Parathyroid adenoma (tissue), 2 donors: Measurements from ENCODE around the gene ZNF772.

ENCODE experiments used
- H2AFZ ChIP-seq: fragments of 300-600 bp; sonication (generic); one replicate; pipeline ENCODE4 v1.7.0; 2017; ENCODE audit warnings: antibody characterized with exemption, mild to moderate bottlenecking
- H3K27ac ChIP-seq: fragments of 300-600 bp; sonication (generic); one replicate; pipeline ENCODE4 v1.7.0; 2017
- H3K27me3 ChIP-seq: fragments of 300-600 bp; sonication (generic); one replicate; pipeline ENCODE4 v1.7.0; 2017; ENCODE audit warnings: low read length; ENCODE audit not compliant: control insufficient read depth, insufficient read depth
- H3K36me3 ChIP-seq: fragments of 300-600 bp; sonication (generic); one replicate; pipeline ENCODE4 v1.7.0; 2017; ENCODE audit warnings: low read length; ENCODE audit not compliant: control insufficient read depth, insufficient read depth
- H3K4me1 ChIP-seq: fragments of 300-600 bp; sonication (generic); one replicate; pipeline ENCODE4 v1.7.0; 2017; ENCODE audit warnings: control low read depth
- H3K4me2 ChIP-seq: fragments of 300-600 bp; sonication (generic); one replicate; pipeline ENCODE4 v1.7.0; 2017; ENCODE audit warnings: low read length
- H3K4me3 ChIP-seq: fragments of 300-600 bp; sonication (generic); one replicate; pipeline ENCODE4 v1.7.0; 2017; ENCODE audit warnings: low read depth, low read length
- H3K79me2 ChIP-seq: fragments of 300-600 bp; sonication (generic); one replicate; pipeline ENCODE4 v1.7.0; 2017; ENCODE audit warnings: control low read depth
- H3K9ac ChIP-seq: fragments of 300-600 bp; sonication (generic); one replicate; pipeline ENCODE4 v1.7.0; 2017; ENCODE audit warnings: mild to moderate bottlenecking
- H3K9me3 ChIP-seq: fragments of 300-600 bp; sonication (generic); one replicate; pipeline ENCODE4 v1.7.0; 2017; ENCODE audit warnings: low read length; ENCODE audit not compliant: control insufficient read depth
- TF ChIP-seq, protein P1 (sequence below): fragments of 300-600 bp; sonication (generic); IDR thresholded peaks from one replicate; pipeline ENCODE4 v1.7.0; 2017; ENCODE audit warnings: antibody characterized with exemption, mild to moderate bottlenecking
- donor health status: primary hyperparathyroidism.

Gene ZNF772

DNA sequence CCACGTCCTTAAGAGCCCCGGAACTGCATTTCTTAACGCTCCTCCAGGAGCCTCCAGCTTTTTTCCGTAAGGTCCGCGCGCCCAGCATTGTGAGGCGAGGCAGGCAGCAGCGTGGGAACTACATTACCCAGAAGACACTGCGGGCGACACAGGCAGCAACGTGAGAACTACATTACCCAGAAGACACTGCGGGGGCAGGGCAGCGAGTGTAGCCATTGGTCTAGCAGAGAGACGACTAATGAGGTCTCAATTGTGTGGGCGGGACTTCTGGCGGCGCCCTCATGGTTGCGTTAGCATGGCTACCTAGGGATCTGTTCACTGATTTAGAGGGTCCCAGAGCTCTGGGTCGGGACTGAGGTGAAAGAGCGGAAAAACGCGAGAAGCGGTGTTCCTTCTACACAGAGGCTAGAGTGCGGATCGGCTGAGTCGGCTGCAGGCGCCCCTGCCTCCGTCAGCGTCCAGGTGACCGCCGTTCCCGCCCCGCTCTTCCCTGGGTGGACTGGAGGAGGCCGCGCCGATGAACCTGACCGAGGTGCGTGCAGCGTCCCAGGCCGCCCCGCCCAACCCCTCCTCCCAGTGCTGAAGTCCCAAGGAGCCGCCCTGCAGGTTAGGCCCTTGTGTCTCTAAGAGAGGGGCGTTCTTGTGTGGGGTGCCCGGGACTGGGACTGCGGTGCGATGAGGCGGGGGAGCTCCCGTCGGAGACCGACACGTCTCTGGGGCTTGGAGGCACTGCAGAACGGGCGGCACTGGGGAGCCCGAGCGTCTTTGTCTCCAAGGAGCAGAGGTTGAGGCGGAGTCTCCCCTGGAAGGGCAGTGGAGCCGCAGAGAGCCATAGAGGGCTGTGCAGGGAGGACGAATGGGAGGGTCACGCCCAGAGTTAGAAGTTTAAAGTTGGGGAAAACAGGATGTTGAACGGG lies 42.0 kb downstream of the ZNF772 start, which contains the start of gene ZNF749:
TSS of gene ZNF749 (plus strand) at position 264 of the 917 bp plus-strand sequence. CDS start at position 518, 254 bp downstream.
- Histone ChIP-seq H3K27me3 (no peaks in the 10 kb centered on the region), H3K9me3 (no peaks in the 10 kb centered on the region), H3K79me2 (peaks cover 32% of the 10 kb centered on the region), H3K36me3 (no peaks in the 10 kb centered on the region), H3K4me2 (peak within 1 kb of the TSS; percentile 86), H3K9ac (peak within 1 kb of the TSS; percentile 30), H3K4me3 (peak within 1 kb of the TSS; percentile 68), H2AFZ (peak within 1 kb of the TSS; percentile 88), H3K4me1 (peaks cover 4% of the 10 kb centered on the region), H3K27ac (peak within 1 kb of the TSS; percentile 55)
- TF ChIP-seq, protein P1, sequence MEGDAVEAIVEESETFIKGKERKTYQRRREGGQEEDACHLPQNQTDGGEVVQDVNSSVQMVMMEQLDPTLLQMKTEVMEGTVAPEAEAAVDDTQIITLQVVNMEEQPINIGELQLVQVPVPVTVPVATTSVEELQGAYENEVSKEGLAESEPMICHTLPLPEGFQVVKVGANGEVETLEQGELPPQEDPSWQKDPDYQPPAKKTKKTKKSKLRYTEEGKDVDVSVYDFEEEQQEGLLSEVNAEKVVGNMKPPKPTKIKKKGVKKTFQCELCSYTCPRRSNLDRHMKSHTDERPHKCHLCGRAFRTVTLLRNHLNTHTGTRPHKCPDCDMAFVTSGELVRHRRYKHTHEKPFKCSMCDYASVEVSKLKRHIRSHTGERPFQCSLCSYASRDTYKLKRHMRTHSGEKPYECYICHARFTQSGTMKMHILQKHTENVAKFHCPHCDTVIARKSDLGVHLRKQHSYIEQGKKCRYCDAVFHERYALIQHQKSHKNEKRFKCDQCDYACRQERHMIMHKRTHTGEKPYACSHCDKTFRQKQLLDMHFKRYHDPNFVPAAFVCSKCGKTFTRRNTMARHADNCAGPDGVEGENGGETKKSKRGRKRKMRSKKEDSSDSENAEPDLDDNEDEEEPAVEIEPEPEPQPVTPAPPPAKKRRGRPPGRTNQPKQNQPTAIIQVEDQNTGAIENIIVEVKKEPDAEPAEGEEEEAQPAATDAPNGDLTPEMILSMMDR, result no peak

DNA sequence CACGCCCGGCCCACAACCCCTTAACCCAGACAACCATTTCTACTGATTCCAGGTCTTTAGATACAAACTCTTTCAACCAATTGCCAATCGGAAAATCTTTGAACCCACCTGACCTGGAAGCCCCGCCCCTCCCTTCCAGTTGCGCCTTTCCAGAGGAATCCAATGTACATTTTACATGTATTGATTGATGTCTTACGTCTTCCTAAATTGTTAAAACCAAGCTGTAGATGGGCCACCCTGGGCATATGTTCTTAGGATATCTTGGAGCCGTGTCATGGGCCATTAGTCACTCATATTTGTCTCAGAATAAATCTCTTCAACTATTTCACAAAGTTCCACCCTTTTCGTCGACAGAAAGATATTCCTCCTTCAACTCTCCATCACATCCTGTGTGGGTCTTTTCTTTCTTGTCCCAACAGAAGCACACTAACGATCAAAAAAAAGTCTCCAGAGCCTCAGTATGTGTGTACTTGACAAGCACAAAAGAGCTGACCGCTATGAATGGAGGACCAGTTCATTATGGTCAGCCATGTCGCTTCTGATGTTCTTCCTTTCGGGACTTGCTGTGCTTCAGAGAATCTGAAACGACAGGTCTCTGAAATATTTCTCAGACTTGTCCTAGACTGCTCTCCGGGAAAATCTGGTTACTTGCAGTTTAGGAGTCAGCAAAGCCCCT lies 42.8 kb downstream of the ZNF772 start:
- Histone ChIP-seq H3K9me3 (no peaks in the 10 kb centered on the region), H3K9ac (no peak overlapping the region), H3K79me2 (peaks cover 24% of the 10 kb centered on the region), H3K36me3 (no peaks in the 10 kb centered on the region), H3K4me1 (peaks cover 4% of the 10 kb centered on the region), H3K4me2 (peak overlapping the region; percentile 86), H3K4me3 (peak overlapping the region; percentile 68), H3K27me3 (no peaks in the 10 kb centered on the region), H2AFZ (peak overlapping the region; percentile 88), H3K27ac (peak overlapping the region; percentile 55)
- TF ChIP-seq, protein P1, result no peak

DNA sequence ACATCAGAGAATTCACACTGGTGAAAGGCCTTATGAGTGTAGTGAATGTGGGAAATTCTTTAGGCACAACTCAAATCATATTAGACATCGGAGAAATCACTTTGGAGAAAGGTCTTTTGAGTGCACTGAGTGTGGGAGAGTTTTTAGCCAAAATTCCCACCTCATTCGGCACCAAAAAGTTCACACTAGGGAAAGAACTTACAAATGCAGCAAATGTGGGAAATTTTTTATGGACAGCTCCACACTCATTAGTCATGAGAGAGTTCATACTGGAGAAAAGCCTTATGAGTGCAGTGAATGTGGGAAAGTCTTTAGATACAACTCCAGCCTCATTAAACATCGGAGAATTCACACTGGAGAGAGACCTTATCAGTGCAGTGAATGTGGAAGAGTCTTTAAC lies 56.3 kb downstream of the ZNF772 start:
- no peaks in the 10 kb centered on the region for H3K4me1 ChIP-seq
- H3K4me2 ChIP-seq, result no peak overlapping the region
- no peak overlapping the region for H3K27ac ChIP-seq
- H3K9me3 ChIP-seq, result no peaks in the 10 kb centered on the region
- H3K9ac ChIP-seq, result no peak overlapping the region
- no peak overlapping the region for H3K4me3 ChIP-seq
- no peak overlapping the region for H2AFZ ChIP-seq
- no peaks in the 10 kb centered on the region for H3K36me3 ChIP-seq
- TF ChIP-seq, protein P1, result no peak
- peaks cover 11% of the 10 kb centered on the region for H3K79me2 ChIP-seq
- H3K27me3 ChIP-seq, result no peaks in the 10 kb centered on the region

DNA sequence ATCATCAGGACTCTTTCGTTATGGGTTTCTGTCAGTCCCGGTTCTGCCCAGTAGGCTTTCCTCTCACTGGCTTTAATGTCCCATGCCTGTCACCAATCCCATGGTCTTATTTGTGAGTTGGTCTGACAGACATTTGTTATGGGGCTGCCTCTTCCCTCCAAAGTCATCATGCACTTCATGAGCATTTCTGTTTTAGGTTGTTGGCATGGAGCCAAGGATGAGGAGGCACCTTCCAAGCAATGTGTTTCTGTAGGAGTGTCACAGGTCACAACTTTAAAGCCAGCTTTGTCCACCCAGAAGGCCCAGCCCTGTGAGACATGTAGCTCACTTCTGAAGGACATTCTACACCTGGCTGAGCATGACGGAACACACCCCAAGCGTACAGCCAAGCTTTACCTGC lies 57.9 kb downstream of the ZNF772 start:
- Histone ChIP-seq H3K36me3 (no peaks in the 10 kb centered on the region), H3K27ac (no peak overlapping the region), H3K4me3 (no peak overlapping the region), H3K27me3 (no peaks in the 10 kb centered on the region), H2AFZ (no peak overlapping the region), H3K9me3 (no peaks in the 10 kb centered on the region), H3K79me2 (peaks cover 25% of the 10 kb centered on the region), H3K9ac (no peak overlapping the region), H3K4me1 (no peaks in the 10 kb centered on the region), H3K4me2 (no peak overlapping the region)
- TF ChIP-seq, protein P1, result no peak
